ENCODE results near the gene PRKCZ.

GRCh38 chr1:2233468-2233867 is 183.3 kb downstream of the PRKCZ start:
- TF ChIP-seq CTCF (IDR thresholded peaks at IDR 0.05) (no peak), EZH2 (IDR thresholded peaks at IDR 0.05) (no peak), EZH2phosphoT487 (IDR thresholded peaks at IDR 0.05) (no peak)

Data from neural progenitor cell (in vitro differentiated cells).